Activated CD8-positive, alpha-beta memory T cell treated with anti-CD3 and anti-CD28 coated beads for 48 hours (primary cell): ENCODE measurements around the gene ADAD1.
"Not testable (repeated sequence)": the region's sequence is repeated elsewhere in the genome, so short reads cannot be mapped to it uniquely, and the experiment has no call there.

ENCODE experiments used
- DNase-seq, 3 experiments: peaks; one replicate each; pipeline ENCODE4 v3.0.0-alpha.2; 2020; ENCODE audit warnings: low read depth in 2 of 3, low spot score in 2 of 3

The ADAD1 gene

GRCh38 chr4:122378711-122379110, at the start of gene ADAD1:
Gene ADAD1, plus strand, starts transcription at chr4:122379011. Its CDS starts 1,059 bp downstream, at chr4:122380070.
- DNase-seq, result no peak

DNA sequence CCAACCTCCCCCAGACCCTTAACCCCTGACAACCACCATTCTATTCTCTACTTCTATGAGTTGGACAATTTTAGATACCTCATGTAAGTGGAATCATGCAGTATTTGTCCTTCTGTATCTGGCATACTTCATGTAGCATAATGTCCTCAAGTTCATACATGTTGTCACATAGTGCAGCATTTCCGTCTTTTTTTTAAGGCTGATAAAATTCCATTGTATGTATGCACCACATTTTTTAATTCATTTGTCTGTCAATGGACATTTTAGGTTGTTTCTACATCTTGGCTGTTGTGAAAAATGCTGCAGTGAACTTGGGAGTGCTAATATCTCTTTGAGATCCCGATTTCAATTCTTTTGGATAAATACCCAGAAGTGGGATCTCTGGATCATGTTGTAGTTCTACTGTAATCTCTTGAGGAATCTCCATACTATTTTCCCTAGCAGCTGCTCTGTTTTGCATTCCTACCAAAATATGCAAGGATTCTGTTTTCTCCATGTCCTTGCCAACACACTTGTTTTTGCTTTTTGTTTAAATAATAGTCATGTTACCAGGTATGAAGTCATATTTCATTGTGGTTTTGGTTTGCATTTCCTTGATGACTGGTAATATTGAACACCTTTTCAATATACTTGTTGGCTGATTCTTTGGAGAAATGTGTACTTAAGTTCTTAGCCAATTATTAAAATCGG, 48.8 kb upstream of the ADAD1 start:
- DNase-seq, result no peak

- no peak for DNase-seq
Measured at GRCh38 chr4:122331195-122331594, 47.6 kb upstream of the ADAD1 start.

- no peak for DNase-seq
Measured at GRCh38 chr4:122334828-122335227, 44.0 kb upstream of the ADAD1 start.

- no peak for DNase-seq
Measured at GRCh38 chr4:122341886-122342285, 36.9 kb upstream of the ADAD1 start.

GRCh38 chr4:122346036-122346435, 32.8 kb upstream of the ADAD1 start:
- DNase-seq, result no peak

GRCh38 chr4:122346503-122346902, 32.3 kb upstream of the ADAD1 start:
- no peak for DNase-seq

DNA sequence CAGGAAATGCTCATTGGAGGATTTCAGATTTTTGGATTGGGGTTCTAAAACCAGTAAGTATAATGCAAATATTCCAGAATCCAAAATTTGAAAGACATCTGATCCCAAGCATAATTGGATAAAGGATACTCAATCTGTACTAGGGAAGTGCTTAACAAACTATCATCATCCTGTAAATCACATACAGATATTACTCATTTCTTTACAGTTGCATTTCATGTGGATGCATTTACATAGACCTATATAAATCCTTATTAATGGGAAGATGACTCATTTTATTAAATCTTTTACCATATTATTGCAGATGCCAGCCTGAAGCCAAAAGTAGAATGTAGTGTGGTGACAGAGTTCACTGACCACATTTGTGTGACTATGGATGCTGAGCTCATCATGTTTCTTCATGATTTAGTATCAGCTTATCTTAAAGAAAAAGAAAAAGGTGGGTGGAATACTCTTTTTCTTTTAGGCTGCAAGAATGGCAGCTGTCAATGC, 22.4 kb upstream of the ADAD1 start:
- no peak for DNase-seq

- no peak for DNase-seq
Measured at GRCh38 chr4:122360754-122361153, 18.1 kb upstream of the ADAD1 start.

DNA sequence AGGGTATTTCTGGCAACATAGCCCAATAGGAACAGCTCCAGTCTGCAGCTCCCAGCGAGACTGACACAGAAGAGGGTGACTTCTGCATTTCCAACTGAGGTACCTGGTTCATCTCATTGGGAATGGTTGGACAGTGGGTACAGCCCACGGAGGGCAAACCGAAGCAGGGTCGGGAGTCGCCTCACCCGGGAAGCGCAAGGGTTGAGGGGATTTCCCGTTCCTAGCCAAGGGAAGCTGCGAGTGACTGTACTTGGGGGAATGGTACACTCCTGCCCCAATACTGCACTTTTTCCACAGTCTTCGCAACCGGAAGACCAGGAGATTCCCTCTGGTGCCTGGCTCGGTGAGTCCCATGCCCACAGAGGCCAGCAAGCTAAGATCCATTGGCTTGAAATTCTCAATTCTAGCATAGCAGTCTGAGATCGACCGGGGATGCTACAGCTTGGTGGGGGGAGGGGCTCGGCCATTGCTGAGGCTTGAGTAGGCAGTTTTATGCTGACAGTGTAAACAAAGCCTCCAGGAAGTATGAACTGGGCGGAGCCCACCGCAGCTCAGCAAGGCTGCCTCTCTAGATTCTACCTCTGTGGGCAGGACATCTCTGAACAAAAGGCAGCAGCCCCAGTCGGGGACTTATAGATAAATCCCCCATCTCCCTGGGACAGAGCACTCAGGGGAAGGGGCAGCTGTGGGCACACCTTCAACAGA, 14.0 kb upstream of the ADAD1 start:
- no peak for DNase-seq

GRCh38 chr4:122368786-122369185, 10.0 kb upstream of the ADAD1 start:
- DNase-seq, result not testable (repeated sequence)

DNA sequence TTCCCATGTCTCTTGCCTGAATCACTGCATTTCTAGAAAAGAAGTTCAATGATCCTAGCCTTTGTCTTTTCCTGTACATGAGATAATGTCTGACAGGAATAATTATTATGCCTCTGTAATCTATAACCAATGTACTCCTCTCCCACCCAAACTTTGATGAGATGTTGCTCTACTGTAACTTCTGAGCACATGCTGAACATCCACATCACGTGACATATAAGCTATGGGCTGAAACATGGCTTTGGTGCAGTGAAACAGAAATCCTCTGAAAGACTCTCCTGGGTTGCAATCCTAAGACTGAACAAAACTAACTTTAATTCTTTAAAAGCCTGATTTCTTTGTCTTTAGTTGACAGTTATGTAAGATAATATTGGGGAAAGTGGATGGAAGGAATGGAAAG, 1.5 kb upstream of the ADAD1 start:
- DNase-seq, result no peak

GRCh38 chr4:122379239-122379638, 428 bp downstream of the ADAD1 start:
- DNase-seq, result no peak

DNA sequence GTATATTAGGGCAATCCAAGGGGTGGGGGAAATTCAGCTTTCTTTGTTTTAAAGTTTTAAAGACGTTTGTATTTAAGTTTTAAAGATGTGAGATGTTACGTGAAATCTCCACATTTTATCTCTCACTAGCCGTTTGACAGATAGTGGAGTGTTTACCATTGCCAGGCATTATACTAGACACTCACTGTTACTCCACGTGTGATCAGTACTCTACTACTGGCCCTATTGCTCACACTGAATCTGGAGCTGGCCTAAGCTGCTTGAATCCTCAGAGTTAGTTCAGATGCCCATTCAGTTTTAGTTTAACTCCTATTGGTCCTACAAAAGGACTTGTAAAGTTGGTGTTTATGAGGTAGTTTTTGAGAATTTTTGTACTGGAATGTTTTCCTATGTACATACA, 4.5 kb downstream of the ADAD1 start:
- no peak for DNase-seq

GRCh38 chr4:122384245-122384644, 5.4 kb downstream of the ADAD1 start:
- no peak for DNase-seq

- DNase-seq, result no peak
Measured at GRCh38 chr4:122393276-122393675, 14.5 kb downstream of the ADAD1 start.

GRCh38 chr4:122403861-122404260, 25.1 kb downstream of the ADAD1 start:
- no peak for DNase-seq

- no peak for DNase-seq
Measured at GRCh38 chr4:122412547-122412946, 33.7 kb downstream of the ADAD1 start.

DNA sequence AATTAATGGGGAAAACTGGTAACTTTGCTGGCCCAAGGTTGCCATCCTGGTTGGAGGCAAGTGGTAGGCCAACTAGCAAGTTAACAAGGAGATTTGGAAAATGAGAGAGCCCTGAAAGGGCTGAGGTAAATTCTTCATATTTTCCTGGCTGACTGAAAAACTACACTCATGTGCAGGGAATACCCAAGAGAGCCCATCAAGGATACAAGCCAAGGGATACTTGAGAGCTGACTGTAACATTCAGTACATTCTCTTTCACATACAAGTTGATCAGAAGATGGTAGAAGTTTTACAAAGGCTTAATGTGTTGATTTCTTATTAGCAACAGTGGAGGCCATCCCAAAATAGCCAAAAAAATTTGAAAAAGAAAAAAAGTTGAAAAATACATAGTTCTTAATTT, 44.4 kb downstream of the ADAD1 start:
- DNase-seq, result no peak

DNA sequence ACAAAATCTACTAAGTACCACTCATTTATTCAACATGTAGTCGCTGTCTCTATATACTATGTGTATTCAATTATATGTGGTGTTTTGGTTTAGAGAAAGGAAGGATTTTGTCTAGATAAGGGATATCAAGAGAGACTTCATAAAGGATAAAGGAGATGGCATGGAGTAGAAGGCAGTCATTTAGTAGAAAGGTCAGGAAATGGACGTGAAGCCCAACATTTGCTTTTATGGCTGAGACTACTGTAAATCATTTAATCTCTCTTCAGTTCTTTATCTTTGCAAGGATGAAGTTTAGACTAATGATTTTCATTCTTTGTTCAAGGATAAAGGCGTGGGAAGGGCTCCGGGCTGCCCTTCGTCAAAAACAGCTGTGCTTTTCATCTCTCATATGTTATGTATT, 52.5 kb downstream of the ADAD1 start:
- no peak for DNase-seq

GRCh38 chr4:122434285-122434684, 55.5 kb downstream of the ADAD1 start:
- DNase-seq, result no peak

DNA sequence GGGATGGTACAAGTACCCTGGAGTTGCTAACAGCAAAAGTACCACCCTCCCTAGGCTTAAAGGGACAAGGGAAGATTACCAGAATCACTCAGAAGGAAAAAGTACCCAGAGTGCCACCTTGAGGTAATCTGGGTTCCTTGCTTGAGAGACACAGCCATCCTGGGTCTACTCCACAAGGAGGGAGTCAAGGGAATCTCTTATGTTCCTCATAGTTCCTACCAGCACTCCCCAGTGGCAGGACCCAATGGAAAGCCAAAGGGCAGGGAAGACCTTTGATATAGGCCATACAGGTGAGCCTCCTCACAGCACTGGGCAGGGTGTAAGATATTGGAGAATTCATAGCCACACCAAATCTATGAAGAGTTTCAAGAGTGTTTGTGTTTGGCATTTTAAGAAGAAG, 72.0 kb downstream of the ADAD1 start:
- DNase-seq, result no peak
